Measurements from ENCODE around the gene MRPL50. TPM values are rescaled to one million over a fixed set of nuclear protein-coding genes. Genes with fewer than 3 reads are reported as not detected.

MRPL50 gene
- polyA plus RNA-seq, 2 of the 4 experiments (the other 2 are of a cell fraction): 24.7 to 42.5 TPM

- Histone ChIP-seq H3K27ac (peak overlapping the region; percentile 96 to 98), H3K9me3 (peaks cover 15% of the 10 kb centered on the region; the same call in 2 of the 3 replicates), H3K4me2 (peak overlapping the region; percentile 74), H3K4me1 (peaks cover 28% of the 10 kb centered on the region), H3K4me3 (no peak overlapping the region)
- DNase-seq (ENCODE audit: low read depth in 1 of 2, low spot score in 1 of 2): peak; percentile 35 to 90
- 14% methylated on average over 5 of the region's 5 CpGs for WGBS (ENCODE audit: missing lambda C conversion rate)
- CTCF ChIA-PET: interaction anchor here (1.3 kb wide), 1 partner anchor 21 kb away, joined by 4 read pairs; no protein-coding TSS in a partner anchor
- FAIRE-seq: peak; percentile 97
- POLR2A ChIA-PET: interaction anchor here (1.0 kb wide), 1 partner anchor 30 kb away, joined by 3 read pairs; no protein-coding TSS in a partner anchor
- TF ChIP-seq JUN (IDR thresholded peaks at IDR 0.05) (peak in 1 of 2 experiments; percentile 41; a peak in 1 of 5 replicates), EHF (CRISPR knock-in tag; IDR thresholded peaks at IDR 0.05) (no peak), EHMT2 (IDR thresholded peaks at IDR 0.05; ENCODE audit: low read depth) (no peak), POLR2A (IDR thresholded peaks at IDR 0.05; ENCODE audit: low read length) (no peak), RAD21 (conservative IDR thresholded peaks at IDR 0.05 in 1 of 2, IDR thresholded peaks at IDR 0.05 in 1 of 2) (peak in 1 of 2 experiments; percentile 33; a peak in 1 of 5 replicates), MAX (IDR thresholded peaks at IDR 0.05) (peak; percentile 70), EP300 (IDR thresholded peaks at IDR 0.05) (peak in 1 of 2 experiments; percentile 41; a peak in 2 of 5 replicates), RCOR1 (IDR thresholded peaks at IDR 0.05; ENCODE audit: low read depth, low read length) (no peak), MAFK (IDR thresholded peaks at IDR 0.05; ENCODE audit: partially characterized antibody) (no peak), ZNF302 (CRISPR knock-in tag; IDR thresholded peaks at IDR 0.05) (no peak), FOSL2 (IDR thresholded peaks at IDR 0.05) (peak; percentile 67), FOSL2 (CRISPR knock-in tag; IDR thresholded peaks at IDR 0.05) (peak; percentile 95), CEBPB (IDR thresholded peaks at IDR 0.05) (peak in 1 of 2 experiments; percentile 15; a peak in 1 of 4 replicates), RFX5 (IDR thresholded peaks at IDR 0.05) (no peak), SMC3 (IDR thresholded peaks at IDR 0.05) (peak; percentile 32; the same call in 2 of the 3 replicates), JUNB (IDR thresholded peaks at IDR 0.05) (peak; percentile 57)
- ATAC-seq: peak; percentile 94 to 96
These were observed 44.2 kb downstream of the MRPL50 start for GRCh38 chr9:101354143-101354764.

GRCh38 chr9:101353683-101354082 is 44.7 kb downstream of the MRPL50 start:
- ChIA-PET CTCF (interaction anchor here (1.3 kb wide), 1 partner anchor 21 kb away, joined by 4 read pairs; no protein-coding TSS in a partner anchor), POLR2A (interaction anchor here (1.0 kb wide), 1 partner anchor 30 kb away, joined by 3 read pairs; no protein-coding TSS in a partner anchor)
- H3K4me1 ChIP-seq: peaks cover 28% of the 10 kb centered on the region
- H3K4me3 ChIP-seq: no peak overlapping the region
- TF ChIP-seq HEYL (CRISPR knock-in tag; IDR thresholded peaks at IDR 0.05): no peak
- TF ChIP-seq HMGXB4 (CRISPR knock-in tag; IDR thresholded peaks at IDR 0.05; ENCODE audit: borderline replicate concordance): no peak
- no peak for TF ChIP-seq CHD4 (IDR thresholded peaks at IDR 0.05; ENCODE audit: borderline replicate concordance)
- TF ChIP-seq TP53 (CRISPR knock-in tag; IDR thresholded peaks at IDR 0.05): no peak
- ATAC-seq (no peak), DNase-seq (ENCODE audit: low read depth in 1 of 2, low spot score in 1 of 2) (no peak), FAIRE-seq (no peak)
- WGBS (ENCODE audit: missing lambda C conversion rate): 95% methylated on average over 2 of the region's 2 CpGs
- H3K9me3 ChIP-seq: peaks cover 15% of the 10 kb centered on the region; the same call in 2 of the 3 replicates
- H3K27ac ChIP-seq: peak overlapping the region; percentile 96 to 98
- H3K4me2 ChIP-seq: peak overlapping the region; percentile 74

GRCh38 chr9:101352892-101353463 is 45.4 kb downstream of the MRPL50 start:
- Histone ChIP-seq H3K4me1 (peaks cover 28% of the 10 kb centered on the region), H3K9me3 (peaks cover 15% of the 10 kb centered on the region; the same call in 2 of the 3 replicates), H3K27ac (peak overlapping the region; percentile 96 to 98), H3K4me2 (no peak overlapping the region), H3K4me3 (no peak overlapping the region)
- no peak for ATAC-seq
- FAIRE-seq: no peak
- CTCF ChIA-PET: no interaction called here
- POLR2A ChIA-PET: interaction anchor here (0.5 kb wide), 1 partner anchor 21 kb away, joined by 3 read pairs; no protein-coding TSS in a partner anchor
- 79% methylated on average over 6 of the region's 6 CpGs for WGBS (ENCODE audit: missing lambda C conversion rate)
- TF ChIP-seq CBX8 (IDR thresholded peaks at IDR 0.05): no peak
- TF ChIP-seq NFE2L2 (conservative IDR thresholded peaks at IDR 0.05; ENCODE audit: low read length): no peak
- no peak for TF ChIP-seq RARB (CRISPR knock-in tag; IDR thresholded peaks at IDR 0.05)
- TF ChIP-seq POLR2AphosphoS2 (conservative IDR thresholded peaks at IDR 0.05; ENCODE audit: low read length): no peak
- TF ChIP-seq CHD4 (IDR thresholded peaks at IDR 0.05; ENCODE audit: borderline replicate concordance): no peak
- TF ChIP-seq SMC3 (IDR thresholded peaks at IDR 0.05): no peak
- TF ChIP-seq NR3C1 (IDR thresholded peaks at IDR 0.05): no peak
- TF ChIP-seq SREBF2 (IDR thresholded peaks at IDR 0.05): no peak
- TF ChIP-seq RFX5 (IDR thresholded peaks at IDR 0.05): no peak
- no peak for TF ChIP-seq FOXS1 (CRISPR knock-in tag; IDR thresholded peaks at IDR 0.05)
- no peak for TF ChIP-seq ZNF302 (CRISPR knock-in tag; IDR thresholded peaks at IDR 0.05)
- no peak for DNase-seq (ENCODE audit: low read depth in 1 of 2, low spot score in 1 of 2)

Data from A549 (cell line).